ENCODE measurements around the gene HSDL2.

The HSDL2 gene

GRCh38 chr9:112496074-112496722 is 116.3 kb downstream of the HSDL2 start:
- no peak overlapping the region for H3K27ac ChIP-seq (ENCODE audit: low read length)
- no peaks in the 10 kb centered on the region for H3K27me3 ChIP-seq (ENCODE audit: control insufficient read depth in 1 of 2, insufficient read depth in 2 of 2, low read length in 2 of 2)
- no peaks in the 10 kb centered on the region for H3K9me3 ChIP-seq (ENCODE audit: control insufficient read depth in 2 of 2, low read length in 2 of 2)
- H3K4me1 ChIP-seq (ENCODE audit: control insufficient read depth, insufficient read depth, low read length): no peaks in the 10 kb centered on the region
- H3K4me3 ChIP-seq (ENCODE audit: low read length in 2 of 2): no peak overlapping the region
- H3K9ac ChIP-seq (ENCODE audit: low read length in 2 of 2): no peak overlapping the region
- H3K36me3 ChIP-seq (ENCODE audit: control insufficient read depth in 2 of 2, insufficient read depth in 2 of 2, low read length in 2 of 2): no peaks in the 10 kb centered on the region

- H3K27ac ChIP-seq (ENCODE audit: low read length): no peak overlapping the region
- no peak overlapping the region for H3K9ac ChIP-seq (ENCODE audit: low read length in 2 of 2)
- H3K4me1 ChIP-seq (ENCODE audit: control insufficient read depth, insufficient read depth, low read length): no peaks in the 10 kb centered on the region
- no peak overlapping the region for H3K4me3 ChIP-seq (ENCODE audit: low read length in 2 of 2)
- H3K27me3 ChIP-seq (ENCODE audit: control insufficient read depth in 1 of 2, insufficient read depth in 2 of 2, low read length in 2 of 2): no peaks in the 10 kb centered on the region
- H3K36me3 ChIP-seq (ENCODE audit: control insufficient read depth in 2 of 2, insufficient read depth in 2 of 2, low read length in 2 of 2): no peaks in the 10 kb centered on the region
- no peaks in the 10 kb centered on the region for H3K9me3 ChIP-seq (ENCODE audit: control insufficient read depth in 2 of 2, low read length in 2 of 2)
Measured at GRCh38 chr9:112500842-112501241, 120.9 kb downstream of the HSDL2 start.

GRCh38 chr9:112501287-112501686 is 121.4 kb downstream of the HSDL2 start:
- no peak overlapping the region for H3K9ac ChIP-seq (ENCODE audit: low read length in 2 of 2)
- H3K27ac ChIP-seq (ENCODE audit: low read length): no peak overlapping the region
- H3K36me3 ChIP-seq (ENCODE audit: control insufficient read depth in 2 of 2, insufficient read depth in 2 of 2, low read length in 2 of 2): no peaks in the 10 kb centered on the region
- H3K4me3 ChIP-seq (ENCODE audit: low read length in 2 of 2): no peak overlapping the region
- no peaks in the 10 kb centered on the region for H3K4me1 ChIP-seq (ENCODE audit: control insufficient read depth, insufficient read depth, low read length)
- H3K9me3 ChIP-seq (ENCODE audit: control insufficient read depth in 2 of 2, low read length in 2 of 2): no peaks in the 10 kb centered on the region
- H3K27me3 ChIP-seq (ENCODE audit: control insufficient read depth in 1 of 2, insufficient read depth in 2 of 2, low read length in 2 of 2): no peaks in the 10 kb centered on the region

GRCh38 chr9:112502175-112502946 is 122.5 kb downstream of the HSDL2 start:
- Histone ChIP-seq H3K27ac (ENCODE audit: low read length) (no peak overlapping the region), H3K27me3 (ENCODE audit: control insufficient read depth in 1 of 2, insufficient read depth in 2 of 2, low read length in 2 of 2) (no peaks in the 10 kb centered on the region), H3K4me1 (ENCODE audit: control insufficient read depth, insufficient read depth, low read length) (no peaks in the 10 kb centered on the region)

GRCh38 chr9:112503170-112503569 is 123.3 kb downstream of the HSDL2 start:
- no peak overlapping the region for H3K27ac ChIP-seq (ENCODE audit: low read length)
- no peaks in the 10 kb centered on the region for H3K9me3 ChIP-seq (ENCODE audit: control insufficient read depth in 2 of 2, low read length in 2 of 2)
- no peak overlapping the region for H3K4me3 ChIP-seq (ENCODE audit: low read length in 2 of 2)

More at GRCh38 chr9:112502175-112502946, 122.5 kb downstream of the HSDL2 start:
- no peaks in the 10 kb centered on the region for H3K36me3 ChIP-seq (ENCODE audit: control insufficient read depth in 2 of 2, insufficient read depth in 2 of 2, low read length in 2 of 2)
- H3K4me3 ChIP-seq (ENCODE audit: low read length in 2 of 2): no peak overlapping the region
- no peaks in the 10 kb centered on the region for H3K9me3 ChIP-seq (ENCODE audit: control insufficient read depth in 2 of 2, low read length in 2 of 2)
- no peak overlapping the region for H3K9ac ChIP-seq (ENCODE audit: low read length in 2 of 2)

GRCh38 chr9:112505086-112505485 is 125.2 kb downstream of the HSDL2 start:
- Histone ChIP-seq H3K4me3 (ENCODE audit: low read length in 2 of 2) (no peak overlapping the region), H3K36me3 (ENCODE audit: control insufficient read depth in 2 of 2, insufficient read depth in 2 of 2, low read length in 2 of 2) (no peaks in the 10 kb centered on the region), H3K9me3 (ENCODE audit: control insufficient read depth in 2 of 2, low read length in 2 of 2) (no peaks in the 10 kb centered on the region), H3K27me3 (ENCODE audit: control insufficient read depth in 1 of 2, insufficient read depth in 2 of 2, low read length in 2 of 2) (no peaks in the 10 kb centered on the region), H3K27ac (ENCODE audit: low read length) (no peak overlapping the region), H3K9ac (ENCODE audit: low read length in 2 of 2) (no peak overlapping the region), H3K4me1 (ENCODE audit: control insufficient read depth, insufficient read depth, low read length) (no peaks in the 10 kb centered on the region)

More at GRCh38 chr9:112503170-112503569, 123.3 kb downstream of the HSDL2 start:
- no peak overlapping the region for H3K9ac ChIP-seq (ENCODE audit: low read length in 2 of 2)
- no peaks in the 10 kb centered on the region for H3K27me3 ChIP-seq (ENCODE audit: control insufficient read depth in 1 of 2, insufficient read depth in 2 of 2, low read length in 2 of 2)
- H3K36me3 ChIP-seq (ENCODE audit: control insufficient read depth in 2 of 2, insufficient read depth in 2 of 2, low read length in 2 of 2): no peaks in the 10 kb centered on the region
- H3K4me1 ChIP-seq (ENCODE audit: control insufficient read depth, insufficient read depth, low read length): no peaks in the 10 kb centered on the region

GRCh38 chr9:112505607-112506006 is 125.7 kb downstream of the HSDL2 start:
- Histone ChIP-seq H3K4me3 (ENCODE audit: low read length in 2 of 2) (no peak overlapping the region), H3K9ac (ENCODE audit: low read length in 2 of 2) (no peak overlapping the region), H3K27ac (ENCODE audit: low read length) (no peak overlapping the region)

GRCh38 chr9:112506571-112506970 is 126.7 kb downstream of the HSDL2 start:
- H3K4me1 ChIP-seq (ENCODE audit: control insufficient read depth, insufficient read depth, low read length): no peaks in the 10 kb centered on the region
- H3K9me3 ChIP-seq (ENCODE audit: control insufficient read depth in 2 of 2, low read length in 2 of 2): no peaks in the 10 kb centered on the region
- no peak overlapping the region for H3K4me3 ChIP-seq (ENCODE audit: low read length in 2 of 2)
- H3K9ac ChIP-seq (ENCODE audit: low read length in 2 of 2): no peak overlapping the region
- no peak overlapping the region for H3K27ac ChIP-seq (ENCODE audit: low read length)
- no peaks in the 10 kb centered on the region for H3K36me3 ChIP-seq (ENCODE audit: control insufficient read depth in 2 of 2, insufficient read depth in 2 of 2, low read length in 2 of 2)
- H3K27me3 ChIP-seq (ENCODE audit: control insufficient read depth in 1 of 2, insufficient read depth in 2 of 2, low read length in 2 of 2): no peaks in the 10 kb centered on the region

More at GRCh38 chr9:112505607-112506006, 125.7 kb downstream of the HSDL2 start:
- Histone ChIP-seq H3K9me3 (ENCODE audit: control insufficient read depth in 2 of 2, low read length in 2 of 2) (no peaks in the 10 kb centered on the region), H3K4me1 (ENCODE audit: control insufficient read depth, insufficient read depth, low read length) (no peaks in the 10 kb centered on the region), H3K36me3 (ENCODE audit: control insufficient read depth in 2 of 2, insufficient read depth in 2 of 2, low read length in 2 of 2) (no peaks in the 10 kb centered on the region), H3K27me3 (ENCODE audit: control insufficient read depth in 1 of 2, insufficient read depth in 2 of 2, low read length in 2 of 2) (no peaks in the 10 kb centered on the region)

- Histone ChIP-seq H3K4me3 (ENCODE audit: low read length in 2 of 2) (no peak overlapping the region), H3K9me3 (ENCODE audit: control insufficient read depth in 2 of 2, low read length in 2 of 2) (no peaks in the 10 kb centered on the region), H3K9ac (ENCODE audit: low read length in 2 of 2) (no peak overlapping the region), H3K36me3 (ENCODE audit: control insufficient read depth in 2 of 2, insufficient read depth in 2 of 2, low read length in 2 of 2) (no peaks in the 10 kb centered on the region), H3K27ac (ENCODE audit: low read length) (no peak overlapping the region), H3K4me1 (ENCODE audit: control insufficient read depth, insufficient read depth, low read length) (no peaks in the 10 kb centered on the region), H3K27me3 (ENCODE audit: control insufficient read depth in 1 of 2, insufficient read depth in 2 of 2, low read length in 2 of 2) (no peaks in the 10 kb centered on the region)
Measured at GRCh38 chr9:112507001-112507680, 127.2 kb downstream of the HSDL2 start.

- no peaks in the 10 kb centered on the region for H3K4me1 ChIP-seq (ENCODE audit: control insufficient read depth, insufficient read depth, low read length)
- H3K9me3 ChIP-seq (ENCODE audit: control insufficient read depth in 2 of 2, low read length in 2 of 2): no peaks in the 10 kb centered on the region
- H3K27me3 ChIP-seq (ENCODE audit: control insufficient read depth in 1 of 2, insufficient read depth in 2 of 2, low read length in 2 of 2): no peaks in the 10 kb centered on the region
- H3K9ac ChIP-seq (ENCODE audit: low read length in 2 of 2): no peak overlapping the region
- no peak overlapping the region for H3K27ac ChIP-seq (ENCODE audit: low read length)
- H3K4me3 ChIP-seq (ENCODE audit: low read length in 2 of 2): no peak overlapping the region
- H3K36me3 ChIP-seq (ENCODE audit: control insufficient read depth in 2 of 2, insufficient read depth in 2 of 2, low read length in 2 of 2): no peaks in the 10 kb centered on the region
Measured at GRCh38 chr9:112508377-112508776, 128.5 kb downstream of the HSDL2 start.

Data from stomach smooth muscle (tissue), 2 donors.